HUDEP-2 (cell line): Measurements from ENCODE around the gene BAD.

ENCODE experiments used
- DNase-seq, 76 experiments: peaks; one replicate each; lab custom pipeline; 2025; ENCODE audit not compliant: unreplicated experiment in 76 of 76; lab: John Stamatoyannopoulos, UW

Gene BAD

GRCh38 chr11:64297699-64298358, 13.4 kb upstream of the BAD start:
- peak in 27 of 76 experiments; percentile 4 to 43 (median 22) for DNase-seq

GRCh38 chr11:64296830-64297698, 12.6 kb upstream of the BAD start:
- DNase-seq: no peak

- no peak for DNase-seq
Measured at GRCh38 chr11:64296236-64296635, 11.8 kb upstream of the BAD start.

- DNase-seq: no peak
Measured at GRCh38 chr11:64295760-64296159, 11.3 kb upstream of the BAD start.

GRCh38 chr11:64294774-64295173, 10.3 kb upstream of the BAD start:
- DNase-seq: no peak

- no peak for DNase-seq
Measured at GRCh38 chr11:64292460-64293254, 8.2 kb upstream of the BAD start.

- no peak for DNase-seq
Measured at GRCh38 chr11:64291752-64292459, 7.4 kb upstream of the BAD start.

GRCh38 chr11:64291262-64291751, 6.8 kb upstream of the BAD start, which contains the start of gene KCNK4:
TSS of gene KCNK4 (plus strand) at chr11:64291302. CDS start at chr11:64293019, 1,717 bp downstream.
- no peak for DNase-seq

- DNase-seq: no peak
Measured at GRCh38 chr11:64290352-64291261, 6.1 kb upstream of the BAD start.

- DNase-seq: no peak
Measured at GRCh38 chr11:64289002-64289564, 4.6 kb upstream of the BAD start.

- no peak for DNase-seq
Measured at GRCh38 chr11:64288353-64288750, 3.9 kb upstream of the BAD start.

- no peak for DNase-seq
Measured at GRCh38 chr11:64287676-64288352, 3.3 kb upstream of the BAD start.

- DNase-seq: no peak
Measured at GRCh38 chr11:64286801-64287159, 2.3 kb upstream of the BAD start.

GRCh38 chr11:64285885-64286800, 1.7 kb upstream of the BAD start:
- peak in 57 of 76 experiments; percentile 5 to 73 (median 43) for DNase-seq

GRCh38 chr11:64284962-64285884, 758 bp upstream of the BAD start, which contains the start of gene GPR137:
TSS of gene GPR137 (plus strand) at chr11:64285848. CDS start at chr11:64286525, 677 bp downstream.
- peak in 68 of 76 experiments; percentile 26 to 96 (median 75) for DNase-seq

GRCh38 chr11:64283092-64283491, 1.4 kb downstream of the BAD start:
- DNase-seq: no peak
